IPS-20b (cell line): Measurements from ENCODE around the gene SIPA1.

Experiments
- H3K27ac ChIP-seq: one replicate; pipeline ENCODE4 v1.5.1; 2013; ENCODE audit warnings: low read length
- H3K27me3 ChIP-seq: 2 replicates; pipeline ENCODE4 v1.6.1; 2013; ENCODE audit warnings: mild to moderate bottlenecking, low read length, inconsistent platforms; ENCODE audit not compliant: insufficient read depth
- H3K36me3 ChIP-seq: 2 replicates; pipeline ENCODE4 v1.6.1; 2013; ENCODE audit warnings: low read depth, mild to moderate bottlenecking, inconsistent platforms, low read length, moderate library complexity; ENCODE audit not compliant: insufficient read depth
- H3K4me1 ChIP-seq: 2 replicates; pipeline ENCODE4 v1.6.1; 2013; ENCODE audit warnings: mild to moderate bottlenecking, control low read depth, inconsistent platforms, low read length, moderate library complexity; ENCODE audit not compliant: insufficient read depth
- H3K4me3 ChIP-seq: 2 replicates; pipeline ENCODE4 v1.5.1; 2013; ENCODE audit warnings: mild to moderate bottlenecking, low read length, inconsistent platforms
- H3K9ac ChIP-seq: 2 replicates; pipeline ENCODE4 v1.6.1; 2013; ENCODE audit warnings: low read depth, mild to moderate bottlenecking, inconsistent platforms, low read length, moderate library complexity
- H3K9me3 ChIP-seq: 2 replicates; pipeline ENCODE4 v1.6.1; 2013; ENCODE audit warnings: mild to moderate bottlenecking, low read depth, low read length, inconsistent platforms; ENCODE audit not compliant: insufficient read depth

Gene SIPA1

GRCh38 chr11:65611028-65611757 is 26.7 kb upstream of the SIPA1 start:
- Histone ChIP-seq H3K36me3 (peaks cover 14% of the 10 kb centered on the region), H3K4me3 (peak overlapping the region; percentile 29; the same call in 1 of the 2 replicates), H3K27ac (no peak overlapping the region), H3K4me1 (peaks cover 6% of the 10 kb centered on the region; the same call in 1 of the 2 replicates), H3K9me3 (no peaks in the 10 kb centered on the region), H3K27me3 (0 out of 2 replicates have a peak, but pooled peaks cover 6% of the 10 kb centered on the region), H3K9ac (peak overlapping the region; percentile 25; the same call in 1 of the 2 replicates)

- H3K9ac ChIP-seq: peak overlapping the region; percentile 25; the same call in 1 of the 2 replicates
- H3K9me3 ChIP-seq: no peaks in the 10 kb centered on the region
- peaks cover 5% of the 10 kb centered on the region; the same call in 1 of the 2 replicates for H3K4me1 ChIP-seq
- peaks cover 15% of the 10 kb centered on the region for H3K36me3 ChIP-seq
- no peak overlapping the region for H3K27ac ChIP-seq
- 0 out of 2 replicates have a peak, but pooled peaks cover 6% of the 10 kb centered on the region for H3K27me3 ChIP-seq
- peak overlapping the region; percentile 29; the same call in 1 of the 2 replicates for H3K4me3 ChIP-seq
Measured at GRCh38 chr11:65611758-65612603, 25.9 kb upstream of the SIPA1 start.

GRCh38 chr11:65612691-65613090 is 25.2 kb upstream of the SIPA1 start:
- Histone ChIP-seq H3K9ac (no peak overlapping the region), H3K4me3 (peak overlapping the region; percentile 86; the same call in 1 of the 2 replicates), H3K27ac (no peak overlapping the region), H3K4me1 (peaks cover 5% of the 10 kb centered on the region; the same call in 1 of the 2 replicates), H3K36me3 (peaks cover 22% of the 10 kb centered on the region), H3K27me3 (0 out of 2 replicates have a peak, but pooled peaks cover 6% of the 10 kb centered on the region), H3K9me3 (no peaks in the 10 kb centered on the region)

GRCh38 chr11:65613091-65613928 is 24.6 kb upstream of the SIPA1 start:
- Histone ChIP-seq H3K36me3 (peaks cover 28% of the 10 kb centered on the region), H3K27ac (no peak overlapping the region), H3K9ac (peak overlapping the region; percentile 85), H3K27me3 (no peaks in the 10 kb centered on the region), H3K4me3 (peak overlapping the region; percentile 86; the same call in 1 of the 2 replicates), H3K9me3 (no peaks in the 10 kb centered on the region), H3K4me1 (peaks cover 5% of the 10 kb centered on the region; the same call in 1 of the 2 replicates)

- H3K36me3 ChIP-seq: peaks cover 40% of the 10 kb centered on the region
- H3K27ac ChIP-seq: peak within 1 kb of the TSS; percentile 60
- H3K9ac ChIP-seq: peak within 1 kb of the TSS; percentile 85
- peaks cover 5% of the 10 kb centered on the region; the same call in 1 of the 2 replicates for H3K4me1 ChIP-seq
- peak within 1 kb of the TSS; percentile 86 for H3K4me3 ChIP-seq
- H3K9me3 ChIP-seq: no peaks in the 10 kb centered on the region
- H3K27me3 ChIP-seq: no peaks in the 10 kb centered on the region
Measured at GRCh38 chr11:65615229-65615949, 22.5 kb upstream of the SIPA1 start, which contains the start of gene PCNX3. Gene PCNX3, plus strand, starts transcription at chr11:65615776. Its CDS starts 536 bp downstream, at chr11:65616312.

GRCh38 chr11:65615950-65616574 is 21.8 kb upstream of the SIPA1 start:
- no peaks in the 10 kb centered on the region for H3K9me3 ChIP-seq
- H3K27me3 ChIP-seq: no peaks in the 10 kb centered on the region
- peak overlapping the region; percentile 77; the same call in 1 of the 2 replicates for H3K9ac ChIP-seq
- peak overlapping the region; percentile 86 for H3K4me3 ChIP-seq
- H3K4me1 ChIP-seq: peaks cover 5% of the 10 kb centered on the region; the same call in 1 of the 2 replicates
- no peak overlapping the region for H3K27ac ChIP-seq
- peaks cover 46% of the 10 kb centered on the region for H3K36me3 ChIP-seq

GRCh38 chr11:65616575-65617001 is 21.3 kb upstream of the SIPA1 start:
- peaks cover 5% of the 10 kb centered on the region; the same call in 1 of the 2 replicates for H3K4me1 ChIP-seq
- H3K4me3 ChIP-seq: peak overlapping the region; percentile 86
- no peaks in the 10 kb centered on the region for H3K9me3 ChIP-seq
- peak overlapping the region; percentile 77 for H3K9ac ChIP-seq
- H3K27ac ChIP-seq: no peak overlapping the region
- H3K36me3 ChIP-seq: peaks cover 50% of the 10 kb centered on the region
- no peaks in the 10 kb centered on the region for H3K27me3 ChIP-seq

- H3K4me3 ChIP-seq: peak overlapping the region; percentile 86; the same call in 1 of the 2 replicates
- peaks cover 48% of the 10 kb centered on the region for H3K36me3 ChIP-seq
- peaks cover 5% of the 10 kb centered on the region; the same call in 1 of the 2 replicates for H3K4me1 ChIP-seq
- no peaks in the 10 kb centered on the region for H3K27me3 ChIP-seq
- no peak overlapping the region for H3K27ac ChIP-seq
- H3K9me3 ChIP-seq: no peaks in the 10 kb centered on the region
- peak overlapping the region; percentile 77; the same call in 1 of the 2 replicates for H3K9ac ChIP-seq
Measured at GRCh38 chr11:65617136-65617850, 20.6 kb upstream of the SIPA1 start.

GRCh38 chr11:65617990-65618751 is 19.7 kb upstream of the SIPA1 start:
- H3K36me3 ChIP-seq: peaks cover 43% of the 10 kb centered on the region
- no peak overlapping the region for H3K4me3 ChIP-seq
- no peaks in the 10 kb centered on the region for H3K9me3 ChIP-seq
- peaks cover 5% of the 10 kb centered on the region; the same call in 1 of the 2 replicates for H3K4me1 ChIP-seq
- H3K27ac ChIP-seq: no peak overlapping the region
- H3K9ac ChIP-seq: no peak overlapping the region
- H3K27me3 ChIP-seq: no peaks in the 10 kb centered on the region
